CD4-positive, alpha-beta T cell treated with Interferon alpha-2 for 1 hour (primary cell): ENCODE data around the gene RETREG3.
"Not testable (repeated sequence)": the region's sequence is repeated elsewhere in the genome, so short reads cannot be mapped to it uniquely, and the experiment has no call there.

Experiments used
- DNase-seq, 2 donors: peaks; one replicate each; pipeline ENCODE4 v3.0.0-alpha.2; 2020 to 2022

The RETREG3 gene

DNA sequence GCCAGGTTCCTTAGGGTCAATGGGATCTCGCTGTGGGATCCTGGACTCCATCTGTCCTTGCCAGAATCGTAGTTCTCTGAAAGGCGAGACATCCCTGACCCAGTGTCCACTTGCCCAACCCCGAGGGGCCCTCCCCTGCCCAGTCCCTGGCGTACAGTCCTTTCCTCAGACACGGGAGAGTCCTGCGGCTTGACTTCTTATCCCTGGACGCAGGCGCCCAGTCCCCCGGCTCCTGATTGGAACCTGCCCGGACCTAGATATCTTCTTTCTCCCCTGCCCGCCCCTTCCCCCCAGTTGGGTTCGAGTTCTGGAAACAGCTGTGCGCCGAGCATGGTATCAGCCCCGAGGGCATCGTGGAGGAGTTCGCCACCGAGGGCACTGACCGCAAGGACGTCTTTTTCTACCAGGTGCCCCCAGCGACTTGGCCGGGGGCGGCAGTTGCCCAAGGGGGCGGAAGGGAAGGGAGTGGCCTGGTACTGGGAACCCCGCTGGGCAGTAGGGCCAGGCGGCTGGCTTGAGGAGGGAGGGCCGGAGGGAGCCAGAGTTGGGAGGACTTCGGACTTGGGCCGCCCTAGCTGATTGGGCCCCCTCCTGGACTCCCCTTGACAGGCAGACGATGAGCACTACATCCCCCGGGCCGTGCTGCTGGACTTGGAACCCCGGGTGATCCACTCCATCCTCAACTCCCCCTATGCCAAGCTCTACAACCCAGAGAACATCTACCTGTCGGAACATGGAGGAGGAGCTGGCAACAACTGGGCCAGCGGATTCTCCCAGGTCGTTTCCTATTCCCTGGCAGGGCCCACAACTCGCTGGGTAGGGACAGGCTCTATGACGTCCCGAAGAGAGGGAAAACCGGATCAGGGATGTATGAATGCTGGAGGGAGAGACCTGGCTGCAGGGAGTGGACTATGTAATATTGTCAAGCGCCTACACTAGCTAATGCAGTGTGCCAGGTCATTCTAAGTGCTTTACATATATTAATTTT lies 934 bp upstream of the RETREG3 start:
- not testable (repeated sequence) for DNase-seq

DNA sequence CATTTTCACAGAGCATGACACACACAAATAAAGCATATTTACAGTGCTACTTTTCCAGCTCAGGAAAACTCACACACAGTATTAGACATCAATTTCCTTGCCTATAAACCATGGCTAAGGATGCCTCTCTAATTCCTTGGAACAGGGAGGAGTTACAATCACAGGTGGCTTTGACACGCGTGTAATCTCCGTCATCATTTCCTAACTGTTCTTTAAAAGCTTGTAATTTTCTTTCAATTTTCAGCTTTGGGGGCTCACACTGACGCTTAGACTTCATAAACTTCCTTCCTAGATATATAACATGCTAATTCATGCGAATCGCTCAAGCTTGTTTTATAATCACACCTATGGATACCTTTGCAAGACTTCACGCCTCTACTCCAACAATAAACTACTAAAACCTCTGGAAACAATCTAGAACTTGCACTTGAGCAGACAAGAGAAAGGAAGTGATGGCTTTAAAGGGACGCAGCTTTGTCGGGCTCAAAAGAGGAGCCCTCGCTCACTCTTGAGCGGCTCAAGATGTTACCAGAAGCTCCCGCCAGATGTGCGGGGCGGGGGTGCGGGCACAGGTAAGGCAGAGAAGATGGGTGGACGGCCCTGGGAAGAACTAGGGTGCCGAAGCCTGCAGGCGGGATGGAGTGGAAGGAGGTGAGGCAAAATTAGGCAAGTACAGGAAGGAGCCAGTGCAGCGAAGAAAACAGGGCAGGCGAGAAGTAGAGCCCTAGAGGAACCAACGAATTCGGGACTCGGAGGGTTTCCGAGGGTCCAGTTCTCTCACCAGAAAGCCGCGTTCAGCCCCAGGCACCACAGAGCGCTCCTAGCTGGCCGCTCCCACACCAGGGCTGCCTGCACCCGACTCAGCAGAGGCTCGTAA lies 631 bp downstream of the RETREG3 start:
- peak in 1 of 2 donors; percentile 25 for DNase-seq

DNA sequence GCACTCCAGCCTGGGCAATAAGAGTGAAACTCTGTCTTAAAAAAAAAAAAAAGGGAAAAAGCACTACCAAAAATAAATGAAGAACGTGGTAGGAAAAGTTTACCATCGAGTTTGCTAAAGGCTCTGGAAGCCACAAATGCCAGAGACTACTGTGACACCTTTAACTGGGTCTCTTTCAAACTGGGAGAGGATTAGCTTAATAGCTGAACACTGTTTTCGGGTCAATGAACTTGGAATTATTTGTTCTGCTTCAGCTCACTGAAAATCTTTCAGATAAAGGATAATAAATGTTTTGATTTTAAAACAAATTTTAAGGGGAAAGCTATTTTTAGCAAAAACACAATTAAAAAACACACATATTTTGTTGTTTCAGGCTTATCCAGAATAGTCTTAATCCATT lies 1.4 kb downstream of the RETREG3 start:
- no peak for DNase-seq

DNA sequence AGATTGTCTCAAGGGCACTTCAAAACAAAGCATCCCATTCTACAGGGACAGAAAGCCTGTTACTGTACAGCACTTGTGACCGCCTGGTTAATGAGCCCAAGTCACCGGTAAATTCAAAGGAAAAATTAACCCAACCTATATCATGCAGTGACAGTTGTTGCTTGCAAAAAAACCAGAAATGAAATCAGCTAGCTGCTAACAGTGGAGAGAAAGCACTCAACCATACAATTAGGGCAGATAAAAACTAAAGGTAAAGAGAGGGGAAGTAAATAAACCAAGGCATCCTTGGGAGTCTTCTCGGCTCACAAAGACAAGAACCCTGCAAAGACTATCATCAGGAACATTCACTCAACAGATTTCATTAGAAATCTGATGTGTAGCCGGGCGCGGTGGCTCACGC lies 5.9 kb downstream of the RETREG3 start:
- DNase-seq, result no peak

DNA sequence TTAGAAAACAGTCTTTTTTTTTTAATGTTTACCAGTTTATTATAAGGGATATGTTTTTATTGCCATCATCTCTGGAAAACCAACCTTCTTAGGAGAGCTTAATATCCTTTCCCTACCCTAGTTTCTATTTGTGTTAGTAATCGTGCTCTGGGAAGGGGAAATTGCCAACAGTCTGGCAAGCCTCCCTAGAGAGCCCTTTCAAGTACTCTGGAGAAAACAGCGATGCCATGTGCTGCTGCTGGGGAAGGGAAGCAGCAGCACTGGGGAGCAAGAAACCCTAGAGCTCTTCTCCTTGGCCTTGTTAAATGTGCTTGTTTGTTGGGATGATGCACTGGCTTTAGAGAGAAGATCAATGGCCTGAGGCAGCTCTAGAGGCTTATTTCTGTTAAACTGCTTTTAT lies 10.3 kb downstream of the RETREG3 start:
- DNase-seq, result no peak

DNA sequence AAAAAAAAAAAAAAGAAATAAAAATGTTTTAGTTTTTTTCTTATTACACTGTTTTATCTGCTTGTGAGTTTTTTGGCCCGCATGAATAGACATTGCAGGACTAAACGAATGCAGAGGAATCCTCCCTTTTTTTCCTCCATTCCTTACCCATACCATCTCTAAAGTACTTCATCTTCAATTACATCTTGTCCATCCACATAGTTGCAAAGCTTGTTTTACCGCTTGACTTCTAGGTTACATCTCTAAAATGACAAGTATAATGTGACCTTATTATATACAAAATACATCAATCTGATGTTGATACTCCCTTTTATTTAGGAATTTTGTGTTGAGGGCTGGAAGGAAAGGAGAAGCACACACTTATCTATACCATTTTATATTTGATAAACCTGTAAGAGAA lies 12.8 kb downstream of the RETREG3 start:
- DNase-seq, result no peak

DNA sequence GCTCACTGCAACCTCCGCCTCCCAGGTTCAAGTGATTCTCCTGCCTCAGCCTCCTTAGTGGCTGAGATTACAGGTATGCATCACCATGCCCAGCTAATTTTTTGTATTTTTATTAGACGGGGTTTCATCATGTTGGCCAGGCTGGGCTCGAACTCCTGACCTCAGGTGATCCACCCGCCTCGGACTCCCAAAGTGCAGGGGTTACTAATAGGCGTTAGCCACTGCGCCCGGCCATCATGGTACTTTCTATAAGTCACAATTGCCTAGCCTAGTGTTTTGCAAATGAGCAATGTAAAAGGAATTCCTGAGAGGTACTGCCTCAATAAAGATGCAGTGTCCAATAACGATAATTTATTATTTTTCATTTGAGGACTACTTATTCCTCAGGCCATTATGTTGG lies 17.8 kb downstream of the RETREG3 start:
- DNase-seq, result no peak

DNA sequence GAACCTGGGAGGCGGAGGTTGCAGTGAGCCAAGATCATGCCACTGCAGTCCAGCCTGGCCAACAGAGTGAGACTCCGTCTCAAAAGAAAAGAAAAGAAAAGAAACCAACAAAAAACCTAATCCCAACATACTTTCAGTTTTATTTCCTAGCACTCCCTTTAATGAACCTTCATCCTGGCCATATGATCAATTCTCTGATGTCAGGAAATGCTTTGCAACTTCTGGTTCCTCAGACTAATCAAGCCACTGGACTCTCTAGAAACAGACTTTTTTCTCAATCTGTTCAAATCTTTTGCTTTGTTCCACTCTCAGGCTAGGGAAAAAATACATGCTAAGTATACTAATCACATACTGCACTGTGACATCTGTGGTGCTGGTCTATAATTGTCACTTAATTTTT lies 18.3 kb downstream of the RETREG3 start:
- no peak for DNase-seq

DNA sequence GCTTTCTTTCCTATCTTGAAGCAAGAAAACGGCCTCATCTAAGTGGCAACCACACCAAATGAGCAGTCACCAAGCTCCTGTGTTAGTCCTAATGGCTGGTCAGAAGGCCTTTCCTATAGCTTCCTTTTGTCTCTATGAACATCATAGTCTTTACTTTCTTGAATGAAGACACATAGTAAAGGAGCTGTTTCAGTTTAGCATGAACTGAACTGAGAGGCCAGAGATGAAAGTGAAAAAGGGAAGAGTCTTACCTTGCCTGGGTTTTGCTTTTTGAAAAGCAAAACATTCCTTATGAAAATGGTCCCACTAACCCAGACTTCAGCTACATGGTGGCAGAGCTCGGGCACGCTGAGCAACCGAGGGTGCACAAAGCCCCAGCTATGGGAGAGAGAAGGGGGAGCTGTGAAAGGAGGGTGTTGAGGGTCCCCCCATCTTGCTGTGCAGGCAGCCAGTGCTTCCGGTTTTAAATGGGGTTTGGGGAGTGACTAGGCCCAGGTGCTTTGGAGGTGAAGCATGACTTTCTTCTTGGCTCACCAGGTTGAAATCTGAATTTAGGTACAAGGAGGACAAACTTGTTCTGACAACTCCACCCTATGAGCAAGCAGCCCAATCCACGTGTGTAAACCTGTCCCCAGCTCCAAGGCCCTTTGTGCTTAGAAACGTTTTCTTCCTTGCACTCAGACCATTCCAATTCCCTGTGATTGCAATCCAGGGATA lies 22.5 kb downstream of the RETREG3 start:
- no peak for DNase-seq

DNA sequence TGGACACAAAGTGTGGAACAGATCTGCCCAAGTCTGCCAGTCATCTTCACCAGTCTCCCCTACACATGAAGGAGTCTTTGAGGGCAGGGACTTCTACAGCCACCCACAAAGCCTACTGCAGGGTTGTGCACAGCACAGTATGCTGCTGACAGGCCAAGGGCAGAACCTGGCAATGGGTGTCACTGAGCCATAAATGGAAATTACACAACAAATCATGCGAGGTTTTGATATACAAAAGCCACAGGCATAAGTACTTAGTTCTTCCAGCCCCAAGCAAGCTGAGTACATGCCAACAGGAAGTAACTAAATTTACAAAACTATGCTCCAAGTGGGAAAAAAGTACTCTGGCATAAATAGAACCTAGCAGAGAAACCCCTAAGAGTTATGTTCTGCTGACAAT lies 23.8 kb downstream of the RETREG3 start:
- no peak for DNase-seq

DNA sequence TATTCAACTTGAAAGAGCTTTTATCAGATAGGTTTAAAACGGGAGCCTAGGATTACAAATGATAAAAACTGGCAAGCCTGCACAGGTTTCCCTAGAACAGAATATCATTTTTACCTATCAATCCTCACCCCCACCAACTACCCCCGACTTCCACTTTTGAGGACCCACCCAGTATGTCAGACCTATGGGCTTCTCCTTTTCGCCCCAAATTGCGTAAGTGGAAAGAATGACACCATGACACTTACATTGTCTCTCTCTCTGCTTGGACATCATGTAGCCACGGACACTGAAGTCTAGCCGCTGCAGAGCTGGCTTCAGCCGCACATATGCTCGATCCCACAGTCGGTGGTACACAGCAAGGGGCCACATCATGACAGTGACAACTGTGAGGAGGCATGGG lies 24.3 kb downstream of the RETREG3 start:
- peak in 1 of 2 donors; percentile 14 for DNase-seq

DNA sequence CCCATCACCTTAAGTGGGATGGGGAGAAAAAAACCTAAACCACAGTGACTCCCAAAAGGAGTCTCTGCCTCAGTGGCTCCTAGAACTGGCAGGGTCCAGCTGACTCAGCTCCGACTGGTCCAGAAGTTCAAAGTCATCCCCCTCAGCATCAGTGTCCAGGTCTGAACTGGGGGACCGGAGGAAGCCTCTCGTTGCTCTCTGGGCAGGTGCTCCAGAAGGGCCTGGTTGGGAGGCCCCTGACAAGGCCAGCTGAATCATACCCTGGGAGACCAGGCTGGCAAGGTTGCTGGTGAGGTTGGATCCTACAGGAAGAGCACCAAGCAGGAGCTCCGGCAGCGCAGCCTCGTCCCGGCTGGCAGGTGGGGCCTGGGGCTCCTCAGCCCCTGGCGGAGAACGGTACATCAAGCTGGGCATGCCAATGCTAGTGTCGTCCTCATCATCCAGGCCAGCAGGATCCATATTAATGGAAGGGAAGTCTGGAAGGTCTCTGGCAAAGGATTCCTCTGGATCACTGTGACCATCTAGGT lies 27.4 kb downstream of the RETREG3 start:
- DNase-seq, result no peak

DNA sequence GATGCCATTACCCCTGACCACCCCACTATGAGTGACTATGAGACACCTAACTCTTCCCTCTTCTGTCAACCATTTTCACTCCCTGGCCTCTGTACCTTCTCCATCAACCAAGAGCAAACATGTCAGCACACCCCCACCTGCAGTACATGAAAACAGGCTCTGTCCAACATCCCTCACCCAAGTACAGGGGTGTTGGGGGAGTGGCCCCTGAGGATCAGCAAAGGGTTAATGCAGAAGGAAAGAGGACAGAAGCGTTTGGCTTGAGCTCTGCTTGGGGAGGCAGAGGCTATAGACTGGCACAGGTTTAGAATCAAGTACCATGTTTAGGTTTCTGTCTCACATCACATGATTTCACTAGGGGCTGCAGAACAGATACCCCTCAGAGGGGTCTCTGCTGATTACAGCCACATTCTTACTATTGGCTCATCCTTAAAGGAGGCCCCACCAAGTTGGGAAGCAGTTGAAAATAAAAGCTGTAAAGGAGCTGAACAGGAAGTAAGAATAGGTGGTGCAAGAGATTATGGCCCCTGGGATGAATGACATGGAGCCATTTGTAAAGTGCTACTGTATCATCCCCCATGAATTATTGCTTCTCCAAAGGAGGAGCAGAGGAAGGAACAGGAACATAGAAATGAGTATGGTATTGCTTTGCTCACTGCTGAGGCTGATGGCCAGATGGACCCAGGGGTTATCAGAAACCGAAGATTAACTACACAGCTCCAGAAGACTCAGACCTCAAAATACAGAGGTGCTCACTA lies 29.2 kb downstream of the RETREG3 start:
- DNase-seq, result no peak

DNA sequence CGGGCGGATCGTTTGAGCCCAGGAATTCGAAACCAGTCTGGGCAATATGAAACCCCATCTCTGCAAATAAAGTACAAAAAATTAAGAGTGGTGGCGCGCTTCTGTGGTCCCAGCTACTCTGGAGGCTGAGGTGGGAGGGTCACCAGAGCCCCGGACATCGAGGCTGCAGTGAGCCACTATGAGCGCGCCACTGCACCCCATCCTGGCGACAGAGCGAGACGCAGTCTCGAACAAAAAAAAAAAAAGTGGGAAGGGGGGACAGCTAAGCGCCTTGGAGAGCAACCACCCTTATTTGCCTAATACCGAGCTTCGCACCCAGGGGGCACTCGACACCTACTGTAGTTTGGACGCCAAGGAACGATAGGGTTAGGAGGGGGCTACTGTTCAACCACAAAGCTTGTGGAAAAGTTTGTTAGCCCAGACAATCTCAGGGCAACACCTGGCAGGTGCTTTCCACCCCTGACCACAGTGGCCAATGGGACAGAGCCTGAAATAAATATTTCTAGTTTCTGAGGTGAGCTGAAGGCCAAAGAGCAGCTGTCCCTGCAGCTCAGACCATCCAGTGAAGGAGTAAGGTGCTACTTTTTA lies 30.8 kb downstream of the RETREG3 start:
- DNase-seq, result peak; percentile 68 to 74

DNA sequence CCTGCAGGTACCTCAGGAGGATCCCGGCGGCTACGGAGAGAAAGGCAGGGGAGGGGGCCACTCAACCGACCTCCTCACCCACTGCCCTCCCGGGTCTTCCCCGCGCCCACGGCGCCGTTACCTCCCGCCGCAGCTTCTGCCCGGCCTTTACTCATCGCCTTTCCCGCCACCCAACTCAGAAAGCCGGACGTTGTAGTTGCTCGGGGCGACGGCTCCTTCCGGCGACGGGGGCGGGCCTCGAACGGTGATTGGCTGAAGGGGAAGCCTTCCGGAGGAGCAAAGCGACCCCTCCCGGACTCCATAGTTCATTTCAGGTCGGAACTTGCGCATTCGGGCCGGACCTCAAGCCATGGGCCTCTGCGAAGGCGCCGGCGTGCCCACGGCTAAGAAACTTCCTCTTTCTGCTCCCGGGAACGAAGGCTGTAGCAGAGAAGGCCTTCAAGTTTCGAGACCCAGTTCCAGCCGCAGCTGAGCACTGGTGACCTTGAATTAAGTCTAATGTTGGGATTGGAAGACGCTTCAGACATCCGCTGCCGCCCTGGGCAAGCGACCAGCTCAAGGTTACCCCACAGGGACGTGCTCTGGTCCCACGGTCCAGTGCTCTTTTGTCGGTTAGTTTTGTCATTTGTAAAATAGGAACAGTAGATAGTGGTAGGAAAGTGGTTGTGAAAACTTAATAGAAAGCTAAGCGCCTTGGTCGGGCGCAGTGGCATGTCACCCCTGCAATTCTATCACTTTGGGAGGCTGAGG lies 31.5 kb downstream of the RETREG3 start, which contains the start of gene PSMC3IP:
PSMC3IP (minus strand) TSS at position 198 of the 750 bp plus-strand sequence; CDS start at position 155, 43 bp downstream.
- peak; percentile 92 to 93 for DNase-seq

DNA sequence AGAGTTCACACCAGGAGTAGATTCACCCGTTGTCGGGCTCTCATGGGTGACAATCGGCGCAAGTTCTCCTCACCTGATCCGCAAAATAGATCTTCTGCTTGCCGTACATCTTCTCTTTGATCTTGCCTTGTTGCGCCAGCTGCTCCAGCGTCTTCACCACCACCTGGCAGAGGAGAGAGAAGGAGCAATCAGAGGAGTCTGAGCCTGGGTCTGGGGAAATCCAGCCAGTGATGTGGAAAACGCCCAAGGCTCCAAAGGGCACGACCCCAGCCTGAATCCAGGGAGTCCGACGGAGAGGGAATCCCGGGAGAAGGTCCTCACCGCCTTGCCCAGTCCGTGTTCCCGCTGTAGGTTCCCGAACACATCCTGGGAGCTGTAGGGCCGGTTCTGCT lies 32.0 kb downstream of the RETREG3 start:
- no peak for DNase-seq

DNA sequence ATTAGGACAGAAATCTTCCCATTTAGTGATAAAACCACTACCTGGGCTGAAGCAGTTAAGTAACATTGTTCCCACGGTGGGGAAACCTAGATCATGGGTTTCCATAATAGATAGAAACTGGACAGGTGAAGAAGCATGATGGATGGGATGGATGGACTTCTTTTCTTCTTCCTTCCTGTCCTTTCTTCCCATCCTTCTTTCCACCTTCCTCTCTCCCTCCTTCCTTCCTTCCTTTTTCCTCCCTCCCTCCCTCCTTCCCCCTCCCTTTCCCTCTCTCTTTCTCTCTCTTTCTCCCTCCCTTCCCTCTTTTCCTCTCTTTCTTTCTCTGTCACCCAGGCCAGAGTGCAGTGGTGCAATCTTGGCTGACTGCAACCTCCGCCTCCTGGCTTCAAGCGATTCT lies 34.7 kb downstream of the RETREG3 start:
- no peak for DNase-seq

DNA sequence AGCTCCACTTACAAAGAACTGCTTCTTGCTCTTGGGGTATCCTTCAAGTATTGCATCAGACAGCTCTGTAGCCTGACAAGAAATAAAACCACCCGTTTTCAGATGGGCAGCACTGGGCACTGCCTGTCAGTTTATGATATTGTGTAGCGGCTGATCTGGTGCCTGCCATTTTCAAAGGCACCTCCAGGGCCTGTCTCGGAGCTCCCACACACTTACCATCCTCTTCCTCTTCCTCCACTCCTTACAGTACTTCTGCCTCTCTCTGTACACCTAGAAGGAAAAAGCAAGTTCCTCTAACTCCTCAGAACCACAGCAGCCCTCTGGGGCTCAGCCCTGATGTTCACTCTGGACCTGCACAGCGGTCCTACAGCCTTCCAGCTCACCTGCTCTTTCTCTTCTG lies 36.1 kb downstream of the RETREG3 start:
- no peak for DNase-seq

DNA sequence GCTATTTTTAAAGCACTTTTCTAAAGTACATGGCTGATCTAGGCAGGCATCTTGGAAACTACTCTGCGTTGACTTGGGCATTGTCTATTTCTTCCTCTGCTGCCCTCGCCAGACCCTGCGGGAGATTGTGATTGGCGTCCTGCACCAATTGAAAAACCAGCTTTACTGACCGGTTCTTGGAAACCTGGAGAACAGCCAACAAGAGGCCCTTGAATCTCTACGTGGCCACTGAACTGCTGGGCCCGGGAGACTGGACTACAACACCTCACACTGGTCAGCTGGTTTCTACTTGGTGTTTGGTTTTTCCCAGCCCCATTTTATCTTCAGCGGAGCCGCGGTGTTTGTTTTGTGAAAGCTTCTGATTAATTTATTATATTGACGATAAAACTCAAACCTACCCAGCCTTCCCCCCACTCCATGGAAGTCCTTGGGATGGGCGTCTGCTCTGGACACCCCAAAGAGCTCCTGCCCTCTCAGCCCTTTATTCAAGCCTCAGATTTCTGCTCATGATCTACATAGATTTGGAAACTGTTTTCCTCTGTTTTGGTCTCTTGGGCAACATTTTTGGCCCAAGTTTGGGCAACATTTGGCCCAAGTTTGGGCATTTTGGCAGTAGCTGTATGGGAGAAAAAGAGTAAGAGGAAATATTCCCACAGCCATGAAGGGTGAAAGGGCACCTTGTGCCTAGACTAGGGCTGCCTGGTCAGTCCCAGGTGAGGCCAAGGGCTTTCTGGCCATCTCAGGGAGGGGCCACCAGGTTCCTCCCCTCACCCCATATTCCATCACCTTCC lies 37.5 kb downstream of the RETREG3 start:
- DNase-seq, result no peak
